Endometrial microvascular endothelial cells (primary cell): Measurements from ENCODE around the gene ETV2. TPM values are rescaled to one million over a fixed set of nuclear protein-coding genes. Genes with fewer than 3 reads are reported as not detected.
"Not testable (repeated sequence)": the region's sequence is repeated elsewhere in the genome, so short reads cannot be mapped to it uniquely, and the experiment has no call there.

Experiments
- in situ Hi-C: cut with HindIII; loops from 2 replicates; pipeline ENCODE4 v1.10.0; 2017; ENCODE audit warnings: low sequenced_read_pairs, low pct_unique_long_range_greater_than_20kb; ENCODE audit errors: inconsistent ontology term
- total RNA-seq: library from RNA; depleted of rRNA; stranded (reverse); fragments of >200 nt; gene quantifications from one replicate; pipeline ENCODE4 v1.2.3, GENCODE V29; 2015; ENCODE audit errors: inconsistent ontology term

Gene ETV2
- total RNA-seq, result not detected

GRCh38 chr19:35641515-35642151 is at the start of gene ETV2:
ETV2 (plus strand) TSS chr19:35641745; CDS start chr19:35642461, 716 bp downstream.
- in situ Hi-C loops, result no loop called here

DNA sequence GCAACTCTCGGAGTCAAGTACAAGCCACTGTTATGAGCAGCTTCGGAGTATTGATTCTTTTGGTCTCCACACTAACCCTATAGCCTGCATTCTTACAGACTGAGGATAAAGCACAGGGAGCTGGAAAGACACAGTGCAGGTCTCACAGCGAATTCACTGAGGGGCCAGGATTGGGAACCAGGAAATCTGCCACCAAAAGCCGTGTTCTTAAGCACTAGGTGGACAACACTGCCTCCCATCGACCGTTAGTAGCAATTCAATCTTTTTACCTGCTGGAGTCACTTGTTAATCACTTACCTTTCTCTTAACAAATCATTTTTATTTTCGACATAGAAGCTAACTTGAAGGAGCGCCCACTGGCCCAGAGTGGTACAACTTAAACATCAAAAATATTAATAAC is 49.3 kb upstream of the ETV2 start:
- in situ Hi-C loops, result no loop called here

DNA sequence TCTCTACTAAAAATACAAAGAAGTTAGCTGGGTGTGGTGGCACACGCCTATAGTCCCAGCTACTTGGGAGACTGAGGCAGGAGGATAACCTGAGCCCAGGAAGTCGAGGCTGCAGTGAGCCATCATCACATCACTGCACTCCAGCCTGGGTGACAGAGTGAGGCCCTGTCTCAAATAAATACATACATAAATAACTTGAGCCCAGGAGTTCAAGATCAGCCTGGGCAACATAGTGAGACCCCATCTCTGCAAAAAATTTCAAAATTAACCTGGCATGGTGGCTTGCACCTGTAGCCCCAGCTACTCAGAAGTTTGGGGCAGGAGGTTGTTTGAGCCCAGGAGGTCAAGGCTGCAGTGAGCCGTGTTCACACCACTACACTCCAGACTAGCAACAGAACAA is 46.5 kb upstream of the ETV2 start:
- in situ Hi-C loops, result not testable (repeated sequence)

DNA sequence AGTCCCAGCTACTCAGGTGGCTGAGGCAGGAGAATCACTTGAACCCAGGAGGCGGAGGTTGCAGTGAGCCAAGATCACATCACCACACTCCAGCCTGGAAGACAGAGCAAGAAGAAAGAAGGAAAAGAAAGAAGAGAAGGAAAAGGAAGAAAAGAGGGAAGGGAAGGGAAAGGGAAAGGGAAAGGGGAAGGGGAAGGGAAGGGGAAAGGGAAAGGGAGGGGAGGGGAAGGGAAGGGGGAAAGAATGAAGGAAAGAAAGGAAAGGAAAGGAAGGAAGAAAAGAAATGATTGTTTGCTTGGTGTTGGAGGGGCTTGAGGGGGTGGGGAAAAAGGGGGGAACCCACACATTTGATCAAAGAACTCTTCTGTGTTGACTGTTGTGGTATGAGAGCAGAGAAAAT is 45.6 kb upstream of the ETV2 start:
- in situ Hi-C loops, result no loop called here

- in situ Hi-C loops, result no loop called here
Measured at GRCh38 chr19:35596366-35596999, 45.1 kb upstream of the ETV2 start.

DNA sequence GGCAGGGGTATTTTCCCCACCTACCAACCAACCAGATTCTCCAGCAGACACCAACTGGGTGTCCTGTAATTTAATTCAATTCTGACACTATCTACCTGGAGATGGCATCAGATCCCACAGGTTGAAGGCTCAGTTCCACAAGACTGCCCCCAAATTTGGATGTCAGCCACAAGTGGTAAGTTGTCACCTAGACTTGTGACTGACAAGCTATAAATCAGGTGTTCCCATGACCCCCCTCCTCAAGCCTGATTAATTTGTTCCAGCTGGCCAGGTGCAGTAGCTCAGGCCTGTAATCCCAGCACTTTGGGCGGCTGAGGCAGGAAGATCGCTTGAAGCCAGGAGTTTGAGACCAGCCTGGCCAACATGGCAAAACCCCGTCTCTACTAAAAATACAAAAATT is 39.6 kb upstream of the ETV2 start:
- in situ Hi-C loops, result no loop called here

- in situ Hi-C loops, result not testable (repeated sequence)
Measured at GRCh38 chr19:35604436-35604835, 37.1 kb upstream of the ETV2 start.

DNA sequence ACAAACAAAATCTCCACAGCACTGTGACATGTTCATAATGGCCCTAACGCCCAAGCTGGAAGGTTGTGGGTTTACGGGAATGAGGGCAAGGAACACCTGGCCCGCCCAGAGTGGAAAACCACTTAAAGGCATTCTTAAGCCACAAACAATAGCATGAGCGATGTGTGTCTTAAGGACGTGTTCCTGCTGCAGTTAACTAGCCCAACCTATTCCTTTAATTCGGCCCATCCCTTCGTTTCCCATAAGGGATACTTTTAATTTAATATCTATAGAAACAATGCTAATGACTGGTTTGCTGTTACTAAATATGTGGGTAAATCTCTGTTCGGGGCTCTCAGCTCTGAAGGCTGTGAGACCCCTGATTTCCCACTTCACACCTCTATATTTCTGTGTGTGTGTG is 34.4 kb upstream of the ETV2 start:
- in situ Hi-C loops, result not testable (repeated sequence)

DNA sequence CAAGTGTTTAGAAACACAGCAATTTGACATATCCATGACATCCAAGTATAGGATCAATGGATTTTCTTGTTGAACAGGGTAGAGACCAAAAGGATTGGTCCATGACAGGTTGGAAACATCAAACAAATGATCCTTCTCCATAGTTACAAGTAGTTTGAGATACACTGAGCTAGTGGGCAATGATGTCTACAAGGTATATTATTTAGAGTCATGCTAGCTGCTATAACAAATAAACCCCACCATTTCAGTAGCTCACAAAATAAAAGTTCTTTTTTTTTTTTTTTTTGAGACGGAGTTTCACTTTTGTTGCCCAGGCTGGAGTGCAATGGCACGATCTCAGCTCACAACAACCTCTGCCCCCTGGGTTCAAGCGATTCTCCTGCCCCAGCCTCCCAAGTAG is 33.9 kb upstream of the ETV2 start:
- in situ Hi-C loops, result no loop called here

GRCh38 chr19:35608251-35608650 is 33.3 kb upstream of the ETV2 start:
- in situ Hi-C loops, result no loop called here

GRCh38 chr19:35609851-35610353 is 31.6 kb upstream of the ETV2 start:
- in situ Hi-C loops, result no loop called here

- in situ Hi-C loops, result no loop called here
Measured at GRCh38 chr19:35612224-35612558, 29.4 kb upstream of the ETV2 start.

GRCh38 chr19:35612559-35613321 is 28.8 kb upstream of the ETV2 start, which contains the start of gene HAUS5:
HAUS5 (plus strand) TSS chr19:35612735; CDS start chr19:35612795, 60 bp downstream.
- in situ Hi-C loops, result no loop called here

- in situ Hi-C loops, result no loop called here
Measured at GRCh38 chr19:35613574-35613973, 28.0 kb upstream of the ETV2 start.

- in situ Hi-C loops, result no loop called here
Measured at GRCh38 chr19:35615036-35615435, 26.5 kb upstream of the ETV2 start.

GRCh38 chr19:35618857-35619256 is 22.7 kb upstream of the ETV2 start:
- in situ Hi-C loops, result no loop called here

DNA sequence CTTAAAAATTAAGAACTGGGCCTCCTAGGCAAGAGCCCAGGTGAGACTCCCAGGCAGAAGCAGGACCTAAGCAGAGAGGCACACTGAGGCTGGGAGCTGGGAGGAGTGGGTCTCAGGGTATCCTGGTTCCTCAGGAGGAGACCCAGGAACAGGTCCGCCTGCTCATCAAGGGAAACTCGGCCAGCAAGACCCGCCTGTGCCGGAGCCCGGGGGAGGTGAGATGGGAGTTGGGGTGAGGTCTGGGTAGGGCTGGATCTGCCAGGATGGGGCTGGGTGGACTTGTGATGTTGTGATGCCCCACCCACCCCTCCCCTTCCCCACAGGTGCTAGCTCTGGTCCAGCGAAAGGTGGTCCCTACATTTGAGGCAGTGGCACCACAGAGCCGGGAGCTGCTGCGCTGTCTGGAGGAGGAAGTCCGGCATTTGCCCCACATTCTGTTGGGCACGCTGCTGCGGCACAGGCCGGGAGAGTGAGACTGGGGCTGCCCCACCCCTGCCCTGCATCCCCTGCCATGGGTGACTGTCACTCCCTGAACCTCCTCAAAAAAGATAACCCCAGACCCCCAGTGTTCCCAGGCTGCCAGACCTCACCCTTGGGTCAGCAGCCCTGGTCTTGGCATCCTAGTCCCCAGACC is 22.1 kb upstream of the ETV2 start:
- in situ Hi-C loops, result no loop called here

GRCh38 chr19:35620001-35620400 is 21.5 kb upstream of the ETV2 start:
- in situ Hi-C loops, result no loop called here

GRCh38 chr19:35621708-35622107 is 19.8 kb upstream of the ETV2 start:
- in situ Hi-C loops, result no loop called here
